Neutrophil (primary cell): Measurements from ENCODE around the gene CPO.

Experiments
- H3K27ac ChIP-seq: fragments of 200-600 bp; sonication (generic); 2 replicates; pipeline ENCODE4 v1.5.1; 2016; ENCODE audit warnings: mild to moderate bottlenecking, moderate library complexity
- H3K27me3 ChIP-seq: fragments of 200-600 bp; sonication (generic); 2 replicates; pipeline ENCODE4 v1.6.0; 2016; ENCODE audit warnings: mild to moderate bottlenecking
- H3K36me3 ChIP-seq: fragments of 200-600 bp; sonication (generic); 2 replicates; pipeline ENCODE4 v1.5.1; 2017
- H3K4me1 ChIP-seq, 2 experiments: fragments of 200-600 bp in 1 of 2; sonication (generic) in 1 of 2; 1 replicate in 1 of 2; 2 replicates in 1 of 2; pipeline versions ENCODE4 v1.5.1 to v1.6.1; 2013 to 2016; ENCODE audit warnings: low read depth in 1 of 2, low read length in 1 of 2, mild to moderate bottlenecking in 1 of 2, moderate library complexity in 1 of 2; ENCODE audit not compliant: control insufficient read depth in 1 of 2, insufficient read depth in 1 of 2
- H3K4me3 ChIP-seq, 2 experiments: fragments of 200-600 bp in 1 of 2; sonication (generic) in 1 of 2; 1 replicate in 1 of 2; 2 replicates in 1 of 2; pipeline ENCODE4 v1.5.1; 2013 to 2016; ENCODE audit warnings: low read depth in 1 of 2, low read length in 1 of 2, mild to moderate bottlenecking in 1 of 2, moderate library complexity in 1 of 2
- H3K9me3 ChIP-seq: fragments of 200-600 bp; sonication (generic); 2 replicates; pipeline ENCODE4 v1.5.1; 2016
- CTCF ChIP-seq: fragments of 200-600 bp; sonication (generic); IDR thresholded peaks from 2 replicates; pipeline ENCODE4 v1.5.1; 2016; ENCODE audit warnings: antibody characterized with exemption

Gene CPO

GRCh38 chr2:206993964-206994363 lies 54.6 kb downstream of the CPO start:
- Histone ChIP-seq H3K27ac (peak overlapping the region; percentile 32), H3K4me3 (no peak overlapping the region), H3K4me1 (peaks cover 30 to 34% of the 10 kb centered on the region in 2 experiments), H3K27me3 (no peaks in the 10 kb centered on the region), H3K9me3 (no peaks in the 10 kb centered on the region), H3K36me3 (no peaks in the 10 kb centered on the region)
- TF ChIP-seq CTCF, result no peak

GRCh38 chr2:206996556-206997065 lies 57.3 kb downstream of the CPO start:
- Histone ChIP-seq H3K4me1 (peaks cover 22 to 25% of the 10 kb centered on the region in 2 experiments), H3K9me3 (no peaks in the 10 kb centered on the region), H3K36me3 (no peaks in the 10 kb centered on the region), H3K4me3 (no peak overlapping the region), H3K27me3 (no peaks in the 10 kb centered on the region), H3K27ac (peak overlapping the region; percentile 53)
- TF ChIP-seq CTCF, result no peak

GRCh38 chr2:207008105-207008990 lies 69.0 kb downstream of the CPO start:
- Histone ChIP-seq H3K27ac (no peak overlapping the region), H3K9me3 (no peaks in the 10 kb centered on the region), H3K36me3 (no peaks in the 10 kb centered on the region), H3K4me1 (no peaks in the 10 kb centered on the region), H3K4me3 (no peak overlapping the region), H3K27me3 (no peaks in the 10 kb centered on the region)
- TF ChIP-seq CTCF, result no peak

DNA sequence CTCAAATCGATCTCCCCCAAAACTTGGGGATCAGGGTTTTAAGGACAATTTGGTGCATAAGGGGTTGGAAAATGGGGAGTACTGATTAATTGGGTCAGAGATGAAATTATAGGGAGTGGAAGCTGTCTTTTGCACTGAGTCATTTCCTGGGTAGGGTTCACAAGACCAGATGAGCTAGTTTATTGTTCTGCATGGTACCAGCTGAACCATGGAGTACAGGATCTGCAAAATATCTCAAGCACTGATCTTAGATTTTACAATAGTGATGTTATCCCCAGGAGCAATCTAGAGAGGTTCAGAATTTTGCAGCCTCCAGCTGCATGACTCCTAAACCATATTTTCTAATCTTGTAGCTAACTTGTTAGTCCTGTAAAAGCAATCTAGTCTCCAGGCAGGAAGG lies 73.1 kb downstream of the CPO start:
- no peaks in the 10 kb centered on the region for H3K36me3 ChIP-seq
- no peaks in the 10 kb centered on the region for H3K27me3 ChIP-seq
- H3K4me1 ChIP-seq, result no peaks in the 10 kb centered on the region
- no peak for TF ChIP-seq CTCF
- no peaks in the 10 kb centered on the region for H3K9me3 ChIP-seq
- no peak overlapping the region for H3K27ac ChIP-seq
- no peak overlapping the region for H3K4me3 ChIP-seq

DNA sequence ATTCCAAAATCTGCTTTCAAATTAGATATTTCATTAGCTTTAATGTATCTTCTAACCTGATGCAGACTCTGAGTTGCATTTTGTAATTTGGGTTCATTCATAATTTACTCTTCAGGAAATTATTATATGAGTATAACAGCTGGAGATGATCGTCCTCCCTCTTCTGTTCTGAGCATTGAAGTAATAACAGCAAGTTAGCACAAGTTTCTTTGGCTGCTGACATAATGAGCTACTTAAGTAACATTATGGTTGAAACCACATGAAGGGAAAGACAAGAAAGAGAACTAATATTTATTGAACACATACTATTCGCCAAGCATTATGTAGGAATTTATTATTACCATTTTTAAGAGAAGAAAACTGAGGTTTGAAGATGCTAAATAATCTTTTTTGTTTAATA lies 75.1 kb downstream of the CPO start:
- TF ChIP-seq CTCF, result no peak
- Histone ChIP-seq H3K4me1 (no peaks in the 10 kb centered on the region), H3K27me3 (no peaks in the 10 kb centered on the region)

More for the DNA sequence above, 75.1 kb downstream of the CPO start:
- Histone ChIP-seq H3K27ac (no peak overlapping the region), H3K9me3 (no peaks in the 10 kb centered on the region), H3K4me3 (no peak overlapping the region), H3K36me3 (no peaks in the 10 kb centered on the region)
